Peyer's patch (tissue), 4 donors: ENCODE measurements around the gene SNCG.

ENCODE experiments used
- POLR2A ChIP-seq, 2 donors: fragments of 450-650 bp; IDR thresholded peaks; one replicate each; pipeline ENCODE4 v1.5.1; 2017; ENCODE audit warnings: antibody characterized with exemption in 2 of 2, mild to moderate bottlenecking in 2 of 2, moderate library complexity in 2 of 2
- TF ChIP-seq, protein P1 (sequence below), 6 experiments: fragments of 450-650 bp in 4 of 6; fragments of 200-600 bp in 2 of 6; sonication (generic) in 1 of 6; IDR thresholded peaks; one replicate each; pipeline ENCODE4 v1.5.1; 2017 to 2019; ENCODE audit warnings: antibody characterized with exemption in 6 of 6, mild to moderate bottlenecking in 3 of 6, moderate library complexity in 1 of 6

DNA sequence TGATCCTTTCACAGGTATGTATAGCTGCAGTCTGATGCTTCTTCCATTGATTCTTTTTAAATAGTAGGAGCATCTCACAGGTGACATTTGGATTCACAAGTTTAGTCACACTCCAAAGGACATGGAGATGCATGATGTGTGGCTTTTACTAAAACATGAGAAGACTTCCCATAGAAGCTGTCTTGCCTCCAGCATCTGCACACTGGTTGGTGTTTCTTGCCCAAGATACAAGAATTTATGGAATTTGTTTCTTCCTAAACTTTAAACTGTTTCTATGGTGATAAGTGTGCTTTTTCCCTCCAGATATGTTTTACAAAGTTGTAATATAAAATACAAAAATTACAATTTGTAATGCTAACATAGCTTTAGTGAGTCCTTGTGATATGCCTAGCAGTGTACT, 34.1 kb downstream of the SNCG start:
- no peak for TF ChIP-seq POLR2A (IDR thresholded peaks at IDR 0.05)
- TF ChIP-seq, protein P1, sequence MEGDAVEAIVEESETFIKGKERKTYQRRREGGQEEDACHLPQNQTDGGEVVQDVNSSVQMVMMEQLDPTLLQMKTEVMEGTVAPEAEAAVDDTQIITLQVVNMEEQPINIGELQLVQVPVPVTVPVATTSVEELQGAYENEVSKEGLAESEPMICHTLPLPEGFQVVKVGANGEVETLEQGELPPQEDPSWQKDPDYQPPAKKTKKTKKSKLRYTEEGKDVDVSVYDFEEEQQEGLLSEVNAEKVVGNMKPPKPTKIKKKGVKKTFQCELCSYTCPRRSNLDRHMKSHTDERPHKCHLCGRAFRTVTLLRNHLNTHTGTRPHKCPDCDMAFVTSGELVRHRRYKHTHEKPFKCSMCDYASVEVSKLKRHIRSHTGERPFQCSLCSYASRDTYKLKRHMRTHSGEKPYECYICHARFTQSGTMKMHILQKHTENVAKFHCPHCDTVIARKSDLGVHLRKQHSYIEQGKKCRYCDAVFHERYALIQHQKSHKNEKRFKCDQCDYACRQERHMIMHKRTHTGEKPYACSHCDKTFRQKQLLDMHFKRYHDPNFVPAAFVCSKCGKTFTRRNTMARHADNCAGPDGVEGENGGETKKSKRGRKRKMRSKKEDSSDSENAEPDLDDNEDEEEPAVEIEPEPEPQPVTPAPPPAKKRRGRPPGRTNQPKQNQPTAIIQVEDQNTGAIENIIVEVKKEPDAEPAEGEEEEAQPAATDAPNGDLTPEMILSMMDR (IDR thresholded peaks at IDR 0.05): no peak
